Caco-2 (cell line): ENCODE results near the gene ZNF331. TPM values are rescaled to one million over a fixed set of nuclear protein-coding genes. Genes with fewer than 3 reads are reported as not detected.

Experiments used
- BruUV-seq: library from RNA; stranded (reverse); fragments of 400-500 nt; replicated peaks from 2 replicates; lab custom pipeline; 2021; lab: Mats Ljungman, UMichigan
- CTCF ChIA-PET: fragments of 300-600 bp; sonication (Branson Sonifier 250); formaldehyde crosslinking; loops from one replicate; lab custom pipeline; 2022; ENCODE audit warnings: antibody characterized with exemption; lab: Charles Lee
- POLR2A ChIA-PET: fragments of 300-600 bp; sonication (Branson Sonifier 250); formaldehyde crosslinking; loops from one replicate; lab custom pipeline; 2022; ENCODE audit warnings: antibody characterized with exemption; lab: Charles Lee
- DNase-seq, 2 experiments: peaks; one replicate each; pipeline versions ENCODE4 v3.0.0 to v3.0.0-alpha.2; 2020 to 2022
- H3K27me3 ChIP-seq: replicated peaks from 2 replicates; pipeline ENCODE4 v1.6.0; 2011; ENCODE audit warnings: low read length; ENCODE audit not compliant: control insufficient read depth, insufficient read depth
- H3K36me3 ChIP-seq: 2 replicates; pipeline ENCODE4 v1.5.1; 2011; ENCODE audit warnings: low read length; ENCODE audit not compliant: control insufficient read depth, insufficient read depth
- H3K4me1 ChIP-seq: fragments of 250-450 bp; sonication (Bioruptor Pico); 2 replicates; pipeline ENCODE4 v1.5.1; 2020; ENCODE audit warnings: mild to moderate bottlenecking
- H3K4me3 ChIP-seq: 2 replicates; pipeline ENCODE4 v1.5.1; 2011; ENCODE audit warnings: low read depth, mild to moderate bottlenecking, control low read depth, low read length
- H3K9me3 ChIP-seq: fragments of 250-450 bp; sonication (Bioruptor Pico); 2 replicates; pipeline ENCODE4 v1.5.1; 2020; ENCODE audit warnings: mild to moderate bottlenecking, moderate library complexity
- H3K27ac Mint-ChIP-seq: one replicate; pipeline ENCODE4 v1.8.0; 2022; ENCODE audit warnings: mixed read lengths; ENCODE audit not compliant: unreplicated experiment
- H3K27me3 Mint-ChIP-seq: one replicate; pipeline ENCODE4 v1.8.0; 2022; ENCODE audit warnings: mixed read lengths; ENCODE audit not compliant: insufficient read depth, unreplicated experiment
- H3K36me3 Mint-ChIP-seq: one replicate; pipeline ENCODE4 v1.8.0; 2022; ENCODE audit warnings: mild to moderate bottlenecking, mixed read lengths; ENCODE audit not compliant: insufficient read depth, unreplicated experiment
- H3K4me1 Mint-ChIP-seq: one replicate; pipeline ENCODE4 v1.8.0; 2022; ENCODE audit warnings: low read depth, mixed read lengths; ENCODE audit not compliant: unreplicated experiment
- H3K4me3 Mint-ChIP-seq: one replicate; pipeline ENCODE4 v1.8.0; 2022; ENCODE audit warnings: mild to moderate bottlenecking, moderate library complexity, mixed read lengths; ENCODE audit not compliant: unreplicated experiment
- H3K9me3 Mint-ChIP-seq: one replicate; pipeline ENCODE4 v1.8.0; 2022; ENCODE audit warnings: mixed read lengths; ENCODE audit not compliant: unreplicated experiment
- intact Hi-C: fragments of 100-400 bp; cut with micrococcal nuclease; formaldehyde crosslinking; loops from one replicate; pipeline ENCODE4 v1.10.0; 2022; ENCODE audit not compliant: unreplicated experiment
- total RNA-seq: library from RNA; stranded (reverse); gene quantifications from 2 replicates; pipeline ENCODE4 v1.2.3, GENCODE V29; 2022
- TF ChIP-seq, protein P1 (sequence below), 2 experiments: fragments of 200-600 bp in 1 of 2; IDR thresholded peaks; 1 replicate in 1 of 2; 2 replicates in 1 of 2; pipeline versions ENCODE4 v1.5.1 to v1.8.0; 2011 to 2022; ENCODE audit warnings: antibody characterized with exemption in 1 of 2, control low read depth in 1 of 2, inconsistent platforms in 1 of 2, low read depth in 1 of 2, low read length in 1 of 2, mild to moderate bottlenecking in 1 of 2, moderate library complexity in 1 of 2; ENCODE audit not compliant: insufficient read depth in 1 of 2, severe bottlenecking in 1 of 2, unreplicated experiment in 1 of 2

Gene ZNF331
- total RNA-seq, 1 experiment from 2014 or later, result 42.2 TPM

DNA sequence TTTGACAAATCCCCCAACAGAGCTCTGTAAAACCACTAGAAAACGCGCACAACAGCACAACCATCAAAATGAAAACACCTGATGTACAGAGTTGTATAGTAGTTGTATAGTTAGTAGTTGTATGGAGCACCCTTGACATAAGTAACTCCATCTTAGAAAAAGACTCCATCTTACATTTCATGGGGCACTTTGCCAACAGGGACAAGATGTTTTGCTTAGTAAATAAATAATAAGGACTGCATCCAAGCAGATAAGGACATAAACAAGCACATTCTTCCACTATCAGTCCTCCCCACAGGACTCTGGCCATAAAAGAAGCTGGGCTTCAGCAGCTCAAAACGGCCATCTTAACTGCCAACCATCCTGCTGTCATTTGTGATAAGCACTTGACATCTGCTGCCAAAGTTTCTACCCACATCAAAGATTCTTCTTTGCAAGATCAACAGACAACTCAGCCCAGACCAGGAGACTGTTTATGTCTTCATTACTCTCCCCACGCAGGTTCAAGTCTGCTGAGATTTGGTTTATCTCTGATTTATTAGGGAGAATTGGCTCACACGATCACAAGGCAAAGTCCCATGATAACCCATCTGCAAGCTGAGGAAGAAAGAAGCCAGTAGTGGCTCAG lies 20.7 kb upstream of the ZNF331 start:
- POLR2A ChIA-PET, result no interaction called here
- CTCF ChIA-PET, result no interaction called here
- peaks cover 16% of the 10 kb centered on the region for H3K36me3 Mint-ChIP-seq
- H3K27me3 Mint-ChIP-seq, result no peaks in the 10 kb centered on the region
- intact Hi-C loops, result loop anchor here (10.0 kb wide), 1 partner anchor 322 kb away; the partner anchor contains the start of gene ZNF665
- H3K27ac Mint-ChIP-seq, result no peak overlapping the region
- no peaks in the 10 kb centered on the region; the same call in 1 of the 2 replicates for H3K9me3 ChIP-seq
- no peaks in the 10 kb centered on the region for H3K9me3 Mint-ChIP-seq
- TF ChIP-seq, protein P1, sequence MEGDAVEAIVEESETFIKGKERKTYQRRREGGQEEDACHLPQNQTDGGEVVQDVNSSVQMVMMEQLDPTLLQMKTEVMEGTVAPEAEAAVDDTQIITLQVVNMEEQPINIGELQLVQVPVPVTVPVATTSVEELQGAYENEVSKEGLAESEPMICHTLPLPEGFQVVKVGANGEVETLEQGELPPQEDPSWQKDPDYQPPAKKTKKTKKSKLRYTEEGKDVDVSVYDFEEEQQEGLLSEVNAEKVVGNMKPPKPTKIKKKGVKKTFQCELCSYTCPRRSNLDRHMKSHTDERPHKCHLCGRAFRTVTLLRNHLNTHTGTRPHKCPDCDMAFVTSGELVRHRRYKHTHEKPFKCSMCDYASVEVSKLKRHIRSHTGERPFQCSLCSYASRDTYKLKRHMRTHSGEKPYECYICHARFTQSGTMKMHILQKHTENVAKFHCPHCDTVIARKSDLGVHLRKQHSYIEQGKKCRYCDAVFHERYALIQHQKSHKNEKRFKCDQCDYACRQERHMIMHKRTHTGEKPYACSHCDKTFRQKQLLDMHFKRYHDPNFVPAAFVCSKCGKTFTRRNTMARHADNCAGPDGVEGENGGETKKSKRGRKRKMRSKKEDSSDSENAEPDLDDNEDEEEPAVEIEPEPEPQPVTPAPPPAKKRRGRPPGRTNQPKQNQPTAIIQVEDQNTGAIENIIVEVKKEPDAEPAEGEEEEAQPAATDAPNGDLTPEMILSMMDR (IDR thresholded peaks at IDR 0.05; ENCODE audit: insufficient read depth in 1 of 2, low read depth in 1 of 2, low read length in 1 of 2, severe bottlenecking in 1 of 2, unreplicated experiment in 1 of 2), result no peak
- H3K27me3 ChIP-seq, result no peaks in the 10 kb centered on the region
- H3K36me3 ChIP-seq, result no peaks in the 10 kb centered on the region
- H3K4me3 ChIP-seq, result no peak overlapping the region
- no peaks in the 10 kb centered on the region for H3K4me1 Mint-ChIP-seq
- H3K4me1 ChIP-seq, result no peaks in the 10 kb centered on the region
- no TSS peak for BruUV-seq
- no peak for DNase-seq
- no peak overlapping the region for H3K4me3 Mint-ChIP-seq

DNA sequence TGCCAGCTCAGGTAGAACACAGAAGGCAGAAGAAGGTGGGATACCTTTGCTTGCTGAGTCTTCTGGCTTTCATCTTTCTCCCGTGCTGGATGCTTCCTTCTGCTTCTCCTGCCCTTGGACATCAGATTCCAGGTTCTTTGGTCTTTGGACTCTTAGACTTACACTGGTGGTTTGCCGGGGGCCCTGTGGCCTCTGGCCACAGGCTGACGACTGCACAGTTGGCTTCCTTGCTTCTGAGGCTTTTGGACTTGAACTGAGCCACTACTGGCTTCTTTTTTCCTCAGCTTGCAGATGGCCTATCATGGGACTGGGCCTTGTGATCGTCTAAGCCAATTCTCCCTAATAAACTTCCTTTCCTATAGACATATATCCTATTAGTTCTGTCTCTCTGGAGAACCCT lies 19.8 kb upstream of the ZNF331 start:
- TF ChIP-seq, protein P1 (IDR thresholded peaks at IDR 0.05; ENCODE audit: insufficient read depth in 1 of 2, low read depth in 1 of 2, low read length in 1 of 2, severe bottlenecking in 1 of 2, unreplicated experiment in 1 of 2), result no peak
- Mint-ChIP-seq H3K27ac (no peak overlapping the region), H3K36me3 (peaks cover 17% of the 10 kb centered on the region), H3K4me3 (no peak overlapping the region), H3K27me3 (no peaks in the 10 kb centered on the region), H3K4me1 (no peaks in the 10 kb centered on the region), H3K9me3 (peaks cover under 1% of the 10 kb centered on the region)
- Histone ChIP-seq H3K4me3 (no peak overlapping the region), H3K4me1 (no peaks in the 10 kb centered on the region), H3K27me3 (no peaks in the 10 kb centered on the region), H3K9me3 (no peaks in the 10 kb centered on the region; the same call in 1 of the 2 replicates), H3K36me3 (no peaks in the 10 kb centered on the region)
- no peak for DNase-seq
- intact Hi-C loops, result loop anchor here (10.0 kb wide), 1 partner anchor 323 kb away; the partner anchor contains the start of gene ZNF665
- ChIA-PET POLR2A (no interaction called here), CTCF (no interaction called here)
- no TSS peak for BruUV-seq

GRCh38 chr19:53518716-53519115 lies 19.2 kb upstream of the ZNF331 start:
- POLR2A ChIA-PET, result no interaction called here
- no peaks in the 10 kb centered on the region for H3K4me1 ChIP-seq
- no peak overlapping the region for H3K4me3 Mint-ChIP-seq
- H3K36me3 ChIP-seq, result no peaks in the 10 kb centered on the region
- H3K27ac Mint-ChIP-seq, result no peak overlapping the region
- CTCF ChIA-PET, result no interaction called here
- no peaks in the 10 kb centered on the region; the same call in 1 of the 2 replicates for H3K9me3 ChIP-seq
- H3K4me1 Mint-ChIP-seq, result no peaks in the 10 kb centered on the region
- H3K4me3 ChIP-seq, result no peak overlapping the region
- intact Hi-C loops, result loop anchor here (10.0 kb wide), 1 partner anchor 324 kb away; the partner anchor contains the start of gene ZNF665
- DNase-seq, result no peak
- no peaks in the 10 kb centered on the region for H3K27me3 Mint-ChIP-seq
- no peaks in the 10 kb centered on the region for H3K27me3 ChIP-seq
- H3K9me3 Mint-ChIP-seq, result peaks cover 7% of the 10 kb centered on the region
- TF ChIP-seq, protein P1 (IDR thresholded peaks at IDR 0.05; ENCODE audit: insufficient read depth in 1 of 2, low read depth in 1 of 2, low read length in 1 of 2, severe bottlenecking in 1 of 2, unreplicated experiment in 1 of 2), result no peak
- no TSS peak for BruUV-seq
- peaks cover 20% of the 10 kb centered on the region for H3K36me3 Mint-ChIP-seq
